Measurements from ENCODE around the gene ZNF48. TPM values are rescaled to one million over a fixed set of nuclear protein-coding genes. Genes with fewer than 3 reads are reported as not detected.

Gene ZNF48
- total RNA-seq, 2 experiments from 2014 or later, result 9.5 to 10.2 TPM

DNA sequence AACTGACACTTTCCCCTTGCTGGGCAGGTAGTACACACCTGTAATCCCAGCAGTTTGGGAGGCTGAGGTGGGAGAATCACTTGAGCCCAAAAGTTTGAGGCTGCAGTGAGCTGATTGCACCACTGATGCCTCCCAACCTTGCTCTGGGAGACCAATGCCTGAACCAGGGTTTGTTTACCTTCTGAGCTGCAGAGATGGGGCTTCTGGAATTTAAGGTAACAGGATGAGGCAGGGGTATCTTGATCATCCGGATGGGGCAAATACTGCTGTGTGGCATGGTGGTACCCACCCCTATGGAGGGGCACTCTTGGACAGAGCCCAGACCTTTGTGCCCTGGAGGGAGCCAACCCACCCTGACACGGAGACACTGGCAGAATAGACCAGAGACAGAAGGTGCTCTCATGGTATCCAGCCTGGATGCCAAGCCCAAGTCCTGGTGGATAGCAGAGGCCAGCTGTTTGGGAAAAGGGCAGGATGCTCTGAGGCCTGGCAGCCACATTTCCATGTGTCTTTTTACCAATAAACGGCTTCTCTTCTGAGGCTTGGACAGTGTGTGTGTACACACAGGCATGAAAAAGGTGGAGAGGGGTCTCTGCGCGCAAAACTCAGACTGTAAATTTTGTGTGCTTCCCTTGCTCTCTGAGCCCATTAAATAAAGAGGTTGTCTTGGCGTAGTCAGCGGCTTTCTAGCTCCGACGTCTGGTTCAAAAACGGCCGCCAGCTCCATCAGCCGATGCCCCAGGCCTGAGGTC, 4.4 kb downstream of the ZNF48 start:
- peaks cover 40% of the 10 kb centered on the region for H3K4me1 Mint-ChIP-seq
- peak overlapping the region; percentile 85 for H3K4me3 Mint-ChIP-seq
- H3K27ac Mint-ChIP-seq, result peak overlapping the region; percentile 90
- peaks cover 9% of the 10 kb centered on the region for H3K36me3 Mint-ChIP-seq
- H3K27me3 Mint-ChIP-seq, result no peaks in the 10 kb centered on the region
- H3K9me3 Mint-ChIP-seq, result no peaks in the 10 kb centered on the region
- DNase-seq, result no peak

DNA sequence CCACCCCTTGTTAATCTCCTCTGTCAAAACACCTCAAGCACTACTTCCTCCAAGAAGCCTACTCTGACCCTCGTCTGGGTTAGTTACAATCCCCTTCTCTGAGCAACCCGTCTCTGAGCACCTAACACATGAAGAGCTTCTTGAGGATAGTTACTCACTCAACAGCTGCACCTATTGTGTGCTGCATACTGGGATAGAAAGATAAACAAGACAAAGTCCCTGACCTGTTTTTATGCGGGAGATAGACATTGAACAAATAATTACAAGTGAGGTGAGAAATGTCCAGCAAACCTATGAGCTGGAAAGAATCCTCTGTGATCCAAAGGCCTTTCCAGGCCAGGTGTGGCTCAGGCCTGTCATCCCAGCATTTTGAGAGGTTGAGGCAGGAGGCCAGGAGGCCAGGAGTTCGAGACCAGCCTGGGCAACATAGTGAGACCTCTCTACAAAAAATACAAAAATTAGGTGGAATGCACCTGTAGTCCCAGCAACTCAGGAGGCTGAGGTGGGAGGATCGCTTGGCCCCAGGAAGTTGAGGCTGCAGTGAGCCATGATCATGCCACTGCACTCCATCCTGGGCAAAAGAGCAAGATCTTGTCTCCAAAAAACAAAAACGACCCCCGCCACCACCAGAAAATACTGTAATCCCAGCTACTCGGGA, 6.7 kb downstream of the ZNF48 start:
- peaks cover 3% of the 10 kb centered on the region for H3K27me3 Mint-ChIP-seq
- no peak overlapping the region for H3K27ac Mint-ChIP-seq
- no peak for DNase-seq
- no peaks in the 10 kb centered on the region for H3K9me3 Mint-ChIP-seq
- H3K4me3 Mint-ChIP-seq, result peak overlapping the region; percentile 62
- peaks cover 37% of the 10 kb centered on the region for H3K4me1 Mint-ChIP-seq
- H3K36me3 Mint-ChIP-seq, result peaks cover 9% of the 10 kb centered on the region

DNA sequence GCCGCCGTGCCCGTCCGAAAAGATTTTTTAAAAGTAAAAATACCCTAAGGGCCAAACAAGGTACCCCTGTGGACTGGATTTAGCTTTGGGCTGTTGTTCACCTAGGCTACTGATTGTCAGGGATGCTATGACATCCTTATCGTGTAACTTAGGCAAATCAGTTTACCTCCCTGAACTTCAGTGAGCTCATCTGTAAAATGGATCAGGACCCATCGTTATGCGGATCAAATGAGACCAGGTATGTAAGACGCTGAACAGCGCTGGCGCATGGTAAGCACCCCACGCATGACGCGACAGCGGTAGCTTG, 11.5 kb downstream of the ZNF48 start:
- no peak for DNase-seq
- Mint-ChIP-seq H3K4me1 (peaks cover 25% of the 10 kb centered on the region), H3K4me3 (peak overlapping the region; percentile 98)

DNA sequence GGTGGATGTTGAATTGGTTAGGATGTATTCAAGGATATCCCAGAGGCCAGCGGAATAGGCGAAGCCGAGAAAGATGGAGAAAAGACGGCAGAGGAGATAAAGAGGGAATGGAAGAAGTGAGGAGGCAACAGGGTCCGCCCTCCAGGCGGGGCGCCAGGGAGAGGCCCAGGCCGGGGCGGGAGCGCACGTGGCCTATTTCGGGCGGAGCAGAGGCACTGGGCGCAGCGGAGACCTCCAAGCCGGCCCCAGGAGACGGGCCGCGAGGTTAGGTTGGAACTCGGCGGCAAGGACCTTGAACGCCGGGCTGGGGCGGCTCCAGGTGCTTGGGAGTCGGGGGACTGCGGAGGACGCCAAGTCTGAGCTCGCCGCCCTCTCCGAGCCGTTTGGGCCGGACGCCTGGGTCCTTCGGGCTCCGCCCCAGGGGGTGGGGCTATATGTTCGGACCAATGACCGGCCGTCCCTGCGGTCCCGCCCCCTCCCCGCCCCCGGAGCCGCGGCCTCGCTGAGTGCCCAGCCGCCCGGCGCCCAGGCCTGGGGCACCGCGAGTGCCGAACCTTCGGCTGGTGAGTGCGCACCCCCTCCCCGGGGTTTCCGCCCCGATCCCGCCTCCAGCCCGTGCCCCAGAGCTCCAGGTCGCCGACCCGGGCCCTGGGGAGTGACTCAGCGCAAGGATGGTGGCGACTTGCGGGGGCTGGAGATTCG, 12.0 kb downstream of the ZNF48 start, which contains the start of gene ZNF771:
ZNF771 (plus strand) TSS at position 505 of the 702 bp plus-strand sequence. CDS start 448 bp downstream, outside the sequence.
- H3K36me3 Mint-ChIP-seq, result peaks cover 6% of the 10 kb centered on the region
- peak within 1 kb of the TSS; percentile 99 for H3K27ac Mint-ChIP-seq
- peaks cover 30% of the 10 kb centered on the region for H3K4me1 Mint-ChIP-seq
- H3K9me3 Mint-ChIP-seq, result no peaks in the 10 kb centered on the region
- peak within 1 kb of the TSS; percentile 98 for H3K4me3 Mint-ChIP-seq
- peak; percentile 90 for DNase-seq
- peaks cover 3% of the 10 kb centered on the region for H3K27me3 Mint-ChIP-seq

More for the DNA sequence above, 11.5 kb downstream of the ZNF48 start:
- Mint-ChIP-seq H3K27ac (peak overlapping the region; percentile 99), H3K36me3 (peaks cover 4% of the 10 kb centered on the region), H3K9me3 (no peaks in the 10 kb centered on the region), H3K27me3 (peaks cover 3% of the 10 kb centered on the region)

DNA sequence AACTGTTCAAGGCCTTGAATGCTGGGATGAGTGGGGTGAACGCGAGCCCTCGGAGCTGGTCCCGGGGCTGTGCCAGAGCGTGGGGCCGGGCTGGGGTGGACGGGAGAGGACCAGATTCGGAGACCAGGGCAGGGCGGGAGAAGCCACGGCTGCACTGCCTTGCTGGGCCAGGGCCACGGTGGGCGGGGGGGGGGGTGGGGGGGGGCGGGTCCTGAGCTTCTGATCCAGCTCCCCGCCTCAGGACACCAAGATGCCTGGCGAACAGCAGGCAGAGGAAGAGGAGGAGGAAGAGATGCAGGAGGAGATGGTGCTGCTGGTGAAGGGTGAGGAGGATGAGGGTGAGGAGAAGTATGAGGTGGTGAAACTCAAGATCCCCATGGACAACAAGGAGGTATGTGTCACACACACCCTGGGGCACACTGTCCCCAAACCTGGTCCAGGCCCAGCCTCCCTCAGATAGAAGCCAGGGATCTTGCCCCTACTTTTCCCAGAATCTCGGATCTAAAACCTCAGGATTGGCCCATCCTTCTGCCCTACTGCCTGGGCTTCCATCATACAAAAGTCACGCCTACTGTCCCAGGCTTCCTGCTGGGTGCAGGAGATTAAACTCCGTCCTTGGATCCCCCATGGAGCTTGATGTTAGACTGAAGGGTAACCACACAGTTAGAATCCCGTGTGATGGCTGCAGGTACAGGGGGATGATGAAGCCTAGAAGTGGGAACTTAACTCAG, 12.7 kb downstream of the ZNF48 start:
- peak overlapping the region; percentile 80 for H3K27ac Mint-ChIP-seq
- peak overlapping the region; percentile 98 for H3K4me3 Mint-ChIP-seq
- H3K4me1 Mint-ChIP-seq, result peaks cover 31% of the 10 kb centered on the region
- H3K27me3 Mint-ChIP-seq, result peaks cover 3% of the 10 kb centered on the region
- no peaks in the 10 kb centered on the region for H3K9me3 Mint-ChIP-seq
- H3K36me3 Mint-ChIP-seq, result peaks cover 6% of the 10 kb centered on the region
- DNase-seq, result no peak

DNA sequence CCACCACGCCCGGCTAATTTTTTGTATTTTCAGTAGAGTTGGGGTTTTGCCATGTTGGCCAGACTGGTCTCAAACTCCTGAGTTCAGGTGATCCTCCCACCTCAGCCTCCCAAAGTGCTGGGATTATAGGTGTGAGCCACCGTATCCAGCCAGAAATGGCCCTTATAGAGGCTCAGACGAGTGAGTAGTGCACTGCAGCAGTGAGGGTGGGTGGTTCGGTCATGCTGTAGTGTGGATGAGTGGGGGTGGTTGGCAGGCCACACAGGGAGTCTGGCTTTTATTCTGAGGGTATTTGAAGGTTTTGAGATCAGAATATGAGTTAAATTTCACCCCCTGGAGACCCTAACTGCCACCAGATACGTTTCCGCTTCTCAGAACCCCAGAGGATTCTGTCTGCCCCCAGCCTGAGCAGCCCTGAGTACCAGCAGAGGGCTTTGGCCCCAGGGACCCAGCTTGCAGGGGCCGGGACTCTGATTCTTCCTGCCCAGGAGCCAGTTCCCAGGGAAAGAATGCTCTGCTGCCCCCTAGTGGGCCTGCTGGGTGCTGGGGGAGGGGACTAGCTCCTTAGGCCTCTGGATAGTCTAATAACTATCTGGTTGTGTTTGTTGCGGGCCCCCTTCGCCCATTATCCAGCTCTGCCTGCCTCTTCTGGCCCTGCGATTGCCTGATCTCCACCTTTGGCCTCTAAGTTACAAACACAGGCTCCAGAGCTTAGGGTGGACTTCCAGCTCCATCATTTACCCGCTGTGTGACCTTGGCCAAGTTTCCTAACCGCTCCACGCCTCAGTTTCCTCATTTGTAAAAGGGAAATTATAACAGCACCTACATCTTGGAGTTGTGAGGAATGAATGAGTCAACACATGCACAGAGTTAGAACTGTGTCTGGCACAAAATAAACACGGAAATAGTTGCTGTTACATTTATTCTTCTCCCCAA, 14.2 kb downstream of the ZNF48 start:
- H3K4me1 Mint-ChIP-seq, result peaks cover 35% of the 10 kb centered on the region
- no peaks in the 10 kb centered on the region for H3K9me3 Mint-ChIP-seq
- peak; percentile 90 for DNase-seq
- peak overlapping the region; percentile 34 for H3K27ac Mint-ChIP-seq
- peaks cover 3% of the 10 kb centered on the region for H3K27me3 Mint-ChIP-seq
- H3K4me3 Mint-ChIP-seq, result peak overlapping the region; percentile 98
- peaks cover 6% of the 10 kb centered on the region for H3K36me3 Mint-ChIP-seq

DNA sequence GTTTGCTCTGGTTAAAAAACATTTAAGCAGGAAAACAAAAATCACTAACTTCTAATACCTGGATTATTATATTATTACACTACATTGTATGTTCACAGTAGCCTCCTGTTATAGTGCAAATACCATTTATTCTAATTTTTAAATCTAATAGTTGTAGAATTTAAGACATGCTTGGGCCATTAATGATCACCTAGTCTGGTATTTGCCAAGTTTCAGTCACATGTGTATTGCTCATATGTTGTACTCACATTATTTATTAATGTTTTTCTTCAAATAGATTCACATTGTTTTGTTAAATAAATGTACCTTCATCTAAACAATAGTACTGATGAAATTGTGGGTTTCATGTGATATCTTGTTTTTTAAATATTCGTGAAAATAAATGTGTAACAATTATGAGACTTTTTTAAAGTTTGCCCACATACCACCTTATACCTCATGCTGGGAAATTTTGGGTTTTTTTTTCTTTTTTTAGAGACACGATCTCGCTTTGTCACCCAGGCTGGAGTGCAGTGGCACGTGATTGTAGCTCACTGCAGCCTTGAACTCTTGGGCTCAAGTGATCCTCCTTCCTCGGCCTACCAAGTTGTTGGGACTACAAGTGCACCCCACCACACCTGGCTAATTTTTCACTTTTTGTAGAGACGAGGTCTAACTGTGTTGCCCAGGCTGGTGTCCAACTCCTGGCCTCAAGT, 18.0 kb downstream of the ZNF48 start:
- no peak overlapping the region for H3K4me3 Mint-ChIP-seq
- H3K27me3 Mint-ChIP-seq, result no peaks in the 10 kb centered on the region
- peaks cover 43% of the 10 kb centered on the region for H3K4me1 Mint-ChIP-seq
- no peak overlapping the region for H3K27ac Mint-ChIP-seq
- DNase-seq, result no peak
- peaks cover 21% of the 10 kb centered on the region for H3K36me3 Mint-ChIP-seq
- no peaks in the 10 kb centered on the region for H3K9me3 Mint-ChIP-seq

DNA sequence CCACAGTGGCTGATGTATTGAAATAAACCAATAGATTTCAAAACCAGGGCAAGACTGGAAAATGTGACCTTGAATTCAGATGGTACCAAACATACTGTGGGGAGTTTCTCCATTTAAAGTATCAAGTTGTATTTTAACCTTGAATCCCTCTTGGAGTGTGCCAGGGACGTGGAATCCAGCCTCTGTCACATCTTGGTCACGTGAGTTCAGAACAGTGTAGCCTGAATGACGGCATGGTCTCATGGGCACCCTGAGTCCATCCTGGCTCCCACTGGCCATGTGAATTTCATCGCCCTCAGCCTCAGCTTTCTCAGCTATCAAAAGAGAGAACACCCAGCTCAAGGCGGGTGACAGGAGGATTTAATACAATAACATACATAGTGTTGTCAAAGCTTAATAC, 18.9 kb downstream of the ZNF48 start:
- H3K4me3 Mint-ChIP-seq, result no peak overlapping the region
- no peaks in the 10 kb centered on the region for H3K9me3 Mint-ChIP-seq
- H3K4me1 Mint-ChIP-seq, result peaks cover 44% of the 10 kb centered on the region
- peaks cover 29% of the 10 kb centered on the region for H3K36me3 Mint-ChIP-seq
- no peak for DNase-seq
- no peak overlapping the region for H3K27ac Mint-ChIP-seq
- H3K27me3 Mint-ChIP-seq, result no peaks in the 10 kb centered on the region

DNA sequence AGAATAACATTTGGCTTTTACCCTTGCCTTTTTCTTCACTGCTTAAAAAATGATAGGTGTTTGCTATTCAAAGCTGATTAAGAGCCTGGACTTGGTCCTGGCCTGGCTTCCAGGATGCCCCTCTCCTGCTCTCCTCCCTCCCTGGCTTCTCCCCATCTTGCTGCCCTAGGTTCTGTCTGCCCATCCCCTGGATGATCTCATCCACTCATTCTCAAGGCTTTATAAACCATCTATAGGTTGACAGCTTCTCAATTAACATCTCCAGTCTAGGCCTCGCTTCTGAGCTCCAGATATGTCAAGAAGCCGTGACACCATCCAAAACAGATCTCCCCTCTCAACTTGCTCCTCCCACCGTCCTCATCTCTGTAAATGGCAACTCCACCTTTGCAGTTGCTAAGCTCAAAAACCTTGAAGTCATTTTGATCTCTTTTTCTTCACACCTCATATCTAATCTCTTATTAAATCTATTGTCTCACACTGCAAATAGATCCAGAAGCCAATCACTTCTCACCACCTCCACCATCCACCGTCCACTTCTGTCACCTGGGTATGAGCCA, 20.9 kb downstream of the ZNF48 start:
- H3K27me3 Mint-ChIP-seq, result no peaks in the 10 kb centered on the region
- H3K4me1 Mint-ChIP-seq, result peaks cover 42% of the 10 kb centered on the region
- H3K27ac Mint-ChIP-seq, result peak overlapping the region; percentile 34
- no peak for DNase-seq
- H3K9me3 Mint-ChIP-seq, result no peaks in the 10 kb centered on the region
- peaks cover 36% of the 10 kb centered on the region for H3K36me3 Mint-ChIP-seq
- H3K4me3 Mint-ChIP-seq, result no peak overlapping the region

DNA sequence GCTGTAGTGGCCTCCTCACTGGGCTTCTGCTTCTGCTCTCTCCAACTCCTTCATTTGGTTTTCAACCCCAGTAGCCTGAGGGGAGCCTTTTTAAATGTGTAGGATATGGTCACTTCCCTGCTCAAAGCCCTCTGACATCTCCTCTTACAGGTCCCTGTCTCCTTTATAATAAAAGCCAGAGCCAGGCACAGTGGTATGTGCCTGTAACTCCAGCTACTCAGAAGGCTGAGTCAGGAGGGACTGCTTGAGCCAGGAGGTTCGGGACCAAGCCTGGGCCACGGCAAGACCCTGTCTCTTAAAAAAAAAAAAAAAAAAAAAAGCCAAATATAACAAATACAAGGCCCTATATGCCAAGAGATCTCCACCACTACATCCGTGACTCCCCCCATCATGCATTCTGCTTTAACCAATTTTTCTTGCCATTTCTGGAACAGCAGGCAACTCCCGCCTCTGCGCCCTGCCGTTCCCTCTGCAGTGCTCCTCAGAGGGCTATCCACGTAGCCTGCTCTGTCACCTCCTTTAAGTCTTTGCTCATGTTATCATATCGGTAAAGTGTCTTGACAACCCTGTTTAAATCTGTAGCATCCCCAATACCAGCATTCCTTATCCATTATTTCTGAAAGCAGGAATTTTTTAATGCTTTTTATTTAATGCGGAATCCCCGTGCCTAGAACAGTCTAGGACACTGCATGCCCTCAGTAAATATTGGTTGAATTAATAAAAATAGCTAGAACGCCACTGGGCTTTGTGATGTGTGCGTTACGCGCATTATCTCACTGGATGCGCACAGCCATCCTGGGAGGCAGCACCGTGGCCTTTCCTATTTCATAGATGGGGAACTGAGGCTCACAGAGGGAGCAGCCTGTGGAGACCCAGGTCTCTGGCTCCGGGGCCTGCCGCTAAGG, 21.7 kb downstream of the ZNF48 start:
- H3K36me3 Mint-ChIP-seq, result peaks cover 39% of the 10 kb centered on the region
- H3K9me3 Mint-ChIP-seq, result no peaks in the 10 kb centered on the region
- H3K4me3 Mint-ChIP-seq, result peak overlapping the region; percentile 5
- H3K4me1 Mint-ChIP-seq, result peaks cover 39% of the 10 kb centered on the region
- H3K27ac Mint-ChIP-seq, result peak overlapping the region; percentile 12
- no peak for DNase-seq
- no peaks in the 10 kb centered on the region for H3K27me3 Mint-ChIP-seq

DNA sequence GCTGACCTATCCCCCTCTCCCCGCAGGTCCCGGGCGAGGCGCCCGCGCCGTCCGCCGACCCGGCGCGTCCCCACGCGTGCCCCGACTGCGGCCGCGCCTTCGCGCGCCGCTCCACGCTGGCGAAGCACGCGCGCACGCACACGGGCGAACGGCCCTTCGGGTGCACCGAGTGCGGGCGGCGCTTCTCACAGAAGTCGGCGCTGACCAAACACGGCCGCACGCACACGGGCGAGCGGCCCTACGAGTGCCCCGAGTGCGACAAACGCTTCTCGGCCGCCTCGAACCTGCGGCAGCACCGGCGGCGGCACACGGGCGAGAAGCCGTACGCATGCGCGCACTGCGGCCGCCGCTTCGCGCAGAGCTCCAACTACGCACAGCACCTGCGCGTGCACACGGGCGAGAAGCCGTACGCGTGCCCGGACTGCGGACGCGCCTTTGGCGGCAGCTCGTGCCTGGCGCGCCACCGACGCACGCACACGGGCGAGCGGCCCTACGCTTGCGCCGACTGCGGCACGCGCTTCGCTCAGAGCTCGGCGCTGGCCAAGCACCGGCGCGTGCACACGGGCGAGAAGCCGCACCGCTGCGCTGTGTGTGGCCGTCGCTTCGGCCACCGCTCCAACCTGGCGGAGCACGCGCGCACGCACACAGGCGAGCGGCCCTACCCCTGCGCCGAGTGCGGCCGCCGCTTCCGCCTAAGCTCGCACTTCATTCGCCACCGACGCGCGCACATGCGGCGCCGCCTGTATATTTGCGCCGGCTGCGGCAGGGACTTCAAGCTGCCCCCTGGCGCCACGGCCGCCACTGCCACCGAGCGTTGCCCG, 22.5 kb downstream of the ZNF48 start:
- H3K27ac Mint-ChIP-seq, result no peak overlapping the region

More for the DNA sequence above, 22.5 kb downstream of the ZNF48 start:
- Mint-ChIP-seq H3K36me3 (peaks cover 40% of the 10 kb centered on the region), H3K4me1 (peaks cover 35% of the 10 kb centered on the region), H3K9me3 (no peaks in the 10 kb centered on the region), H3K27me3 (no peaks in the 10 kb centered on the region), H3K4me3 (peak overlapping the region; percentile 69)
- DNase-seq, result peak; percentile 92

Measured in activated naive CD8-positive, alpha-beta T cell treated with anti-CD3 and anti-CD28 coated beads for 36 hours (primary cell).